Measurements from ENCODE around the gene NECAB2. TPM values are rescaled to one million over a fixed set of nuclear protein-coding genes. Genes with fewer than 3 reads are reported as not detected.

Gene NECAB2
- total and polyA plus RNA-seq, 2 experiments from 2014 or later: 1.6 to 5.1 TPM

DNA sequence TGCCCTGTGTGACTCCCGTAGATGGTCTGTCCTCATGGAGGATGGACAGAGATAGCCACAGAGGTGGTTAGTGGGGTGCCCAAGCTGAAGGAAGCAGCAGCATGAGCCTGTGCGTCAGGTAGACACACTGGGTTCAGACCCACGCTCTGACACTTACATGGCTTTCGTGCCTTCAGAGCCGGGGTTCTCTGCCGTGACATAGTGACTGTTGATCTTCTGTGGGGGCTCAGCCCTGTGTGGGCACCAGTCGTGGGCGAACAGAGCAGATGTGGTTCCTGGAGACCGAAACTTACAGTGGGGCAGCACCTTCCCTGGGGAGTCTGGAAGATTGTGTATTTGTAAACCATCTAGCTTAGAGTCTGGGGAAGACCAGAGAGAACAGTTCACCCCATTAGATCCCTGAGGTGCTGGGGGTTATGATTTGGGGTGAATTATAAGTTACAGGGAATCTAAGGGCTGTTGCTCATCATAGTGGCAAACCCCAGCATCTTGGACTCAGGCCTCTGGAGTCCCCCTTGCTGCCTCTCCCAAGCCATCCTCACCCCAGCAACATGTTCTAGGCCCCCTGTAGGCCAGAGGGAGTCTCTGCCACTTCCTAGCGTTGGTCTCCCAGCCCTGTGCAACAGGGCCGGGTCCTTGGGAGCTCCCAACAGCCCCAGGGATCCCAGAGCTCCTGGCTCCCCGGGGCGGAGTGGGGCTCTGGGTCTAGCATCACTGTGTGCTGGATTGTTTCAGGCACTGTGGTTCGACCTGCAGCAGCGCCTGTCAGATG is 28.6 kb downstream of the NECAB2 start:
- Mint-ChIP-seq H3K27me3 (ENCODE audit: insufficient read depth, low read depth, poor library complexity) (peaks cover 15% of the 10 kb centered on the region), H3K4me1 (peaks cover 18% of the 10 kb centered on the region), H3K9me3 (no peaks in the 10 kb centered on the region), H3K27ac (no peak overlapping the region), H3K4me3 (no peak overlapping the region), H3K36me3 (ENCODE audit: low read depth) (no peaks in the 10 kb centered on the region)
- DNase-seq (ENCODE audit: low spot score) (peak; percentile 39), ATAC-seq (peak; percentile 29)
- TF ChIP-seq, protein P1, sequence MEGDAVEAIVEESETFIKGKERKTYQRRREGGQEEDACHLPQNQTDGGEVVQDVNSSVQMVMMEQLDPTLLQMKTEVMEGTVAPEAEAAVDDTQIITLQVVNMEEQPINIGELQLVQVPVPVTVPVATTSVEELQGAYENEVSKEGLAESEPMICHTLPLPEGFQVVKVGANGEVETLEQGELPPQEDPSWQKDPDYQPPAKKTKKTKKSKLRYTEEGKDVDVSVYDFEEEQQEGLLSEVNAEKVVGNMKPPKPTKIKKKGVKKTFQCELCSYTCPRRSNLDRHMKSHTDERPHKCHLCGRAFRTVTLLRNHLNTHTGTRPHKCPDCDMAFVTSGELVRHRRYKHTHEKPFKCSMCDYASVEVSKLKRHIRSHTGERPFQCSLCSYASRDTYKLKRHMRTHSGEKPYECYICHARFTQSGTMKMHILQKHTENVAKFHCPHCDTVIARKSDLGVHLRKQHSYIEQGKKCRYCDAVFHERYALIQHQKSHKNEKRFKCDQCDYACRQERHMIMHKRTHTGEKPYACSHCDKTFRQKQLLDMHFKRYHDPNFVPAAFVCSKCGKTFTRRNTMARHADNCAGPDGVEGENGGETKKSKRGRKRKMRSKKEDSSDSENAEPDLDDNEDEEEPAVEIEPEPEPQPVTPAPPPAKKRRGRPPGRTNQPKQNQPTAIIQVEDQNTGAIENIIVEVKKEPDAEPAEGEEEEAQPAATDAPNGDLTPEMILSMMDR (conservative IDR thresholded peaks at IDR 0.05; ENCODE audit: low read depth in 2 of 2): peak; percentile 16 to 26; a peak in 2 of 4 replicates
- TF ChIP-seq, protein P2, sequence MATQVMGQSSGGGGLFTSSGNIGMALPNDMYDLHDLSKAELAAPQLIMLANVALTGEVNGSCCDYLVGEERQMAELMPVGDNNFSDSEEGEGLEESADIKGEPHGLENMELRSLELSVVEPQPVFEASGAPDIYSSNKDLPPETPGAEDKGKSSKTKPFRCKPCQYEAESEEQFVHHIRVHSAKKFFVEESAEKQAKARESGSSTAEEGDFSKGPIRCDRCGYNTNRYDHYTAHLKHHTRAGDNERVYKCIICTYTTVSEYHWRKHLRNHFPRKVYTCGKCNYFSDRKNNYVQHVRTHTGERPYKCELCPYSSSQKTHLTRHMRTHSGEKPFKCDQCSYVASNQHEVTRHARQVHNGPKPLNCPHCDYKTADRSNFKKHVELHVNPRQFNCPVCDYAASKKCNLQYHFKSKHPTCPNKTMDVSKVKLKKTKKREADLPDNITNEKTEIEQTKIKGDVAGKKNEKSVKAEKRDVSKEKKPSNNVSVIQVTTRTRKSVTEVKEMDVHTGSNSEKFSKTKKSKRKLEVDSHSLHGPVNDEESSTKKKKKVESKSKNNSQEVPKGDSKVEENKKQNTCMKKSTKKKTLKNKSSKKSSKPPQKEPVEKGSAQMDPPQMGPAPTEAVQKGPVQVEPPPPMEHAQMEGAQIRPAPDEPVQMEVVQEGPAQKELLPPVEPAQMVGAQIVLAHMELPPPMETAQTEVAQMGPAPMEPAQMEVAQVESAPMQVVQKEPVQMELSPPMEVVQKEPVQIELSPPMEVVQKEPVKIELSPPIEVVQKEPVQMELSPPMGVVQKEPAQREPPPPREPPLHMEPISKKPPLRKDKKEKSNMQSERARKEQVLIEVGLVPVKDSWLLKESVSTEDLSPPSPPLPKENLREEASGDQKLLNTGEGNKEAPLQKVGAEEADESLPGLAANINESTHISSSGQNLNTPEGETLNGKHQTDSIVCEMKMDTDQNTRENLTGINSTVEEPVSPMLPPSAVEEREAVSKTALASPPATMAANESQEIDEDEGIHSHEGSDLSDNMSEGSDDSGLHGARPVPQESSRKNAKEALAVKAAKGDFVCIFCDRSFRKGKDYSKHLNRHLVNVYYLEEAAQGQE (IDR thresholded peaks at IDR 0.05; ENCODE audit: unreplicated experiment): no peak
- no peaks in the 10 kb centered on the region for H3F3A ChIP-seq (replicated peaks; ENCODE audit: low read depth)
- no peak overlapping the region for H2AFZ ChIP-seq
- no peaks in the 10 kb centered on the region for H3K79me2 ChIP-seq (replicated peaks; ENCODE audit: insufficient read depth)
- no peaks in the 10 kb centered on the region for H3K36me3 ChIP-seq (ENCODE audit: insufficient read depth)
- H4K20me1 ChIP-seq (replicated peaks; ENCODE audit: insufficient read depth): no peaks in the 10 kb centered on the region
- no peak overlapping the region for H3K4me3 ChIP-seq
- H3K9me2 ChIP-seq (ENCODE audit: insufficient read depth): no peaks in the 10 kb centered on the region
- peaks cover 3% of the 10 kb centered on the region; the same call in 1 of the 2 replicates for H3K4me1 ChIP-seq (ENCODE audit: insufficient read depth)
- H3K27ac ChIP-seq (ENCODE audit: low read depth): no peak overlapping the region
- no peaks in the 10 kb centered on the region for H3K27me3 ChIP-seq (ENCODE audit: insufficient read depth)
- no peak overlapping the region for H3K4me2 ChIP-seq

DNA sequence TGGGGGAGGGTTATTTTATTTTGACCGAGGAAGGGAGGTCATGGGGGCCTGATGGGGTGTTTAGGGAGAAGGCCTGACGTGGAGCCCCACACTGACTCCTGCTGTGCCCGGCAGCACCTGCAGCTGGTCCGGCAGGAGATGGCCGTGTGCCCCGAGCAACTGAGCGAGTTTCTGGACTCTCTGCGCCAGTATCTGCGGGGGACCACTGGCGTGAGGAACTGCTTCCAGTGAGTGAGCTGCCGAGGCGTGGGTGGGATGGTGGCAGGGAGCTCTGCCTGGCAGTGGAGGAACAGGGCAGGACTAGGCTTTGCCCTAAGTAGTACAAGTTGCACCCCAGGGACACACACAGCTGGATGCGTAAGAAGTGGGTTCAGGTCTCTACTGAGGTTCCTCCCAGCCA is 30.0 kb downstream of the NECAB2 start:
- H3K9me2 ChIP-seq (ENCODE audit: insufficient read depth): no peaks in the 10 kb centered on the region
- no peak for DNase-seq (ENCODE audit: low spot score)
- H3K4me1 Mint-ChIP-seq: peaks cover 12% of the 10 kb centered on the region
- H3K4me2 ChIP-seq: no peak overlapping the region
- no peaks in the 10 kb centered on the region for H4K20me1 ChIP-seq (replicated peaks; ENCODE audit: insufficient read depth)
- H3K27ac Mint-ChIP-seq: no peak overlapping the region
- no peaks in the 10 kb centered on the region for H3F3A ChIP-seq (replicated peaks; ENCODE audit: low read depth)
- H3K36me3 ChIP-seq (ENCODE audit: insufficient read depth): no peaks in the 10 kb centered on the region
- peaks cover 3% of the 10 kb centered on the region; the same call in 1 of the 2 replicates for H3K4me1 ChIP-seq (ENCODE audit: insufficient read depth)
- TF ChIP-seq NANOG (IDR thresholded peaks at IDR 0.05; ENCODE audit: borderline replicate concordance): no peak
- TF ChIP-seq EZH2 (IDR thresholded peaks at IDR 0.05; ENCODE audit: low read depth, unreplicated experiment): no peak
- TF ChIP-seq, protein P1 (conservative IDR thresholded peaks at IDR 0.05; ENCODE audit: low read depth in 2 of 2): no peak
- no peak for TF ChIP-seq POLR2AphosphoS5 (IDR thresholded peaks at IDR 0.05; ENCODE audit: low read depth)
- TF ChIP-seq, protein P3, sequence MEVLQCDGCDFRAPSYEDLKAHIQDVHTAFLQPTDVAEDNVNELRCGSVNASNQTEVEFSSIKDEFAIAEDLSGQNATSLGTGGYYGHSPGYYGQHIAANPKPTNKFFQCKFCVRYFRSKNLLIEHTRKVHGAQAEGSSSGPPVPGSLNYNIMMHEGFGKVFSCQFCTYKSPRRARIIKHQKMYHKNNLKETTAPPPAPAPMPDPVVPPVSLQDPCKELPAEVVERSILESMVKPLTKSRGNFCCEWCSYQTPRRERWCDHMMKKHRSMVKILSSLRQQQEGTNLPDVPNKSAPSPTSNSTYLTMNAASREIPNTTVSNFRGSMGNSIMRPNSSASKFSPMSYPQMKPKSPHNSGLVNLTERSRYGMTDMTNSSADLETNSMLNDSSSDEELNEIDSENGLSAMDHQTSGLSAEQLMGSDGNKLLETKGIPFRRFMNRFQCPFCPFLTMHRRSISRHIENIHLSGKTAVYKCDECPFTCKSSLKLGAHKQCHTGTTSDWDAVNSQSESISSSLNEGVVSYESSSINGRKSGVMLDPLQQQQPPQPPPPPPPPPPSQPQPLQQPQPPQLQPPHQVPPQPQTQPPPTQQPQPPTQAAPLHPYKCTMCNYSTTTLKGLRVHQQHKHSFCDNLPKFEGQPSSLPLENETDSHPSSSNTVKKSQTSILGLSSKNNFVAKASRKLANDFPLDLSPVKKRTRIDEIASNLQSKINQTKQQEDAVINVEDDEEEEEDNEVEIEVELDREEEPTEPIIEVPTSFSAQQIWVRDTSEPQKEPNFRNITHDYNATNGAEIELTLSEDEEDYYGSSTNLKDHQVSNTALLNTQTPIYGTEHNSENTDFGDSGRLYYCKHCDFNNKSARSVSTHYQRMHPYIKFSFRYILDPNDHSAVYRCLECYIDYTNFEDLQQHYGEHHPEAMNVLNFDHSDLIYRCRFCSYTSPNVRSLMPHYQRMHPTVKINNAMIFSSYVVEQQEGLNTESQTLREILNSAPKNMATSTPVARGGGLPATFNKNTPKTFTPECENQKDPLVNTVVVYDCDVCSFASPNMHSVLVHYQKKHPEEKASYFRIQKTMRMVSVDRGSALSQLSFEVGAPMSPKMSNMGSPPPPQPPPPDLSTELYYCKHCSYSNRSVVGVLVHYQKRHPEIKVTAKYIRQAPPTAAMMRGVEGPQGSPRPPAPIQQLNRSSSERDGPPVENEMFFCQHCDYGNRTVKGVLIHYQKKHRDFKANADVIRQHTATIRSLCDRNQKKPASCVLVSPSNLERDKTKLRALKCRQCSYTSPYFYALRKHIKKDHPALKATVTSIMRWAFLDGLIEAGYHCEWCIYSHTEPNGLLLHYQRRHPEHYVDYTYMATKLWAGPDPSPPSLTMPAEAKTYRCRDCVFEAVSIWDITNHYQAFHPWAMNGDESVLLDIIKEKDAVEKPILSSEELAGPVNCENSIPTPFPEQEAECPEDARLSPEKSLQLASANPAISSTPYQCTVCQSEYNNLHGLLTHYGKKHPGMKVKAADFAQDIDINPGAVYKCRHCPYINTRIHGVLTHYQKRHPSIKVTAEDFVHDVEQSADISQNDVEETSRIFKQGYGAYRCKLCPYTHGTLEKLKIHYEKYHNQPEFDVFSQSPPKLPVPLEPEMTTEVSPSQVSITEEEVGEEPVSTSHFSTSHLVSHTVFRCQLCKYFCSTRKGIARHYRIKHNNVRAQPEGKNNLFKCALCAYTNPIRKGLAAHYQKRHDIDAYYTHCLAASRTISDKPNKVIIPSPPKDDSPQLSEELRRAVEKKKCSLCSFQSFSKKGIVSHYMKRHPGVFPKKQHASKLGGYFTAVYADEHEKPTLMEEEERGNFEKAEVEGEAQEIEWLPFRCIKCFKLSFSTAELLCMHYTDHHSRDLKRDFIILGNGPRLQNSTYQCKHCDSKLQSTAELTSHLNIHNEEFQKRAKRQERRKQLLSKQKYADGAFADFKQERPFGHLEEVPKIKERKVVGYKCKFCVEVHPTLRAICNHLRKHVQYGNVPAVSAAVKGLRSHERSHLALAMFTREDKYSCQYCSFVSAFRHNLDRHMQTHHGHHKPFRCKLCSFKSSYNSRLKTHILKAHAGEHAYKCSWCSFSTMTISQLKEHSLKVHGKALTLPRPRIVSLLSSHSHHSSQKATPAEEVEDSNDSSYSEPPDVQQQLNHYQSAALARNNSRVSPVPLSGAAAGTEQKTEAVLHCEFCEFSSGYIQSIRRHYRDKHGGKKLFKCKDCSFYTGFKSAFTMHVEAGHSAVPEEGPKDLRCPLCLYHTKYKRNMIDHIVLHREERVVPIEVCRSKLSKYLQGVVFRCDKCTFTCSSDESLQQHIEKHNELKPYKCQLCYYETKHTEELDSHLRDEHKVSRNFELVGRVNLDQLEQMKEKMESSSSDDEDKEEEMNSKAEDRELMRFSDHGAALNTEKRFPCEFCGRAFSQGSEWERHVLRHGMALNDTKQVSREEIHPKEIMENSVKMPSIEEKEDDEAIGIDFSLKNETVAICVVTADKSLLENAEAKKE (CRISPR knock-in tag; IDR thresholded peaks at IDR 0.05): no peak
- no peak for ATAC-seq
- no peak overlapping the region for H2AFZ ChIP-seq
- H3K27ac ChIP-seq (ENCODE audit: low read depth): no peak overlapping the region
- H3K9me3 Mint-ChIP-seq: no peaks in the 10 kb centered on the region
- peaks cover 14% of the 10 kb centered on the region for H3K27me3 Mint-ChIP-seq (ENCODE audit: insufficient read depth, low read depth, poor library complexity)
- no peak overlapping the region for H3K4me3 Mint-ChIP-seq
- H3K4me3 ChIP-seq: no peak overlapping the region
- no peaks in the 10 kb centered on the region for H3K27me3 ChIP-seq (ENCODE audit: insufficient read depth)
- H3K79me2 ChIP-seq (replicated peaks; ENCODE audit: insufficient read depth): no peaks in the 10 kb centered on the region
- no peaks in the 10 kb centered on the region for H3K36me3 Mint-ChIP-seq (ENCODE audit: low read depth)

Data from GM23338 (cell line).